ENCODE measurements around the gene ETF1. TPM values are rescaled to one million over a fixed set of nuclear protein-coding genes. Genes with fewer than 3 reads are reported as not detected.

The ETF1 gene
- total and polyA plus RNA-seq, 9 of the 15 experiments (the other 6 are each of a cell fraction or from before 2014, with no cell fraction given), result 53.7 to 209 (median 164) TPM

GRCh38 chr5:138503487-138504270 lies 39.4 kb downstream of the ETF1 start (continued):
- TF ChIP-seq CTCF (IDR thresholded peaks at IDR 0.05 in 2 of 3, conservative IDR thresholded peaks at IDR 0.05 in 1 of 3; ENCODE audit: insufficient read depth in 2 of 3, low read depth in 1 of 3, low read length in 3 of 3) (peak; percentile 86 to 89 (median 88)), REST (IDR thresholded peaks at IDR 0.05; ENCODE audit: borderline replicate concordance) (peak; percentile 94), REST (CRISPR knock-in tag; IDR thresholded peaks at IDR 0.05; ENCODE audit: low read depth) (no peak), PML (IDR thresholded peaks at IDR 0.05; ENCODE audit: low read length) (peak; percentile 36; the same call in 1 of the 2 replicates), BMI1 (IDR thresholded peaks at IDR 0.05; ENCODE audit: low read length) (no peak), AFF4 (CRISPR knock-in tag; IDR thresholded peaks at IDR 0.05) (peak; percentile 50; the same call in 1 of the 2 replicates), SRF (CRISPR knock-in tag; IDR thresholded peaks at IDR 0.05) (peak in 1 of 2 experiments; percentile 69; a peak in 1 of 4 replicates), NFIC (IDR thresholded peaks at IDR 0.05) (0 out of 2 replicates have a peak, but pooled peaks have one; percentile 31), BCL6 (CRISPR knock-in tag; IDR thresholded peaks at IDR 0.05) (no peak), TEAD1 (CRISPR knock-in tag; IDR thresholded peaks at IDR 0.05) (no peak; a peak in 1 of 4 replicates), JUND (IDR thresholded peaks at IDR 0.05; ENCODE audit: borderline replicate concordance, low read depth, low read length) (peak; percentile 13; the same call in 1 of the 2 replicates), JUND (tag; IDR thresholded peaks at IDR 0.05; ENCODE audit: borderline replicate concordance, low read depth, low read length) (no peak), POLR2AphosphoS2 (IDR thresholded peaks at IDR 0.05; ENCODE audit: low read length) (peak; percentile 71; the same call in 1 of the 2 replicates)
